Measurements from ENCODE around the gene APOL1.

- TF ChIP-seq CTCF (conservative IDR thresholded peaks at IDR 0.05 in 1 of 2, IDR thresholded peaks at IDR 0.05 in 1 of 2; ENCODE audit: low read depth in 1 of 2, low read length in 2 of 2) = no peak
- TF ChIP-seq EZH2 (IDR thresholded peaks at IDR 0.05; ENCODE audit: low read length, missing control alignments) = no peak
These were observed 20.1 kb upstream of the APOL1 start for GRCh38 chr22:36232715-36233401.
